ENCODE measurements around the gene CCDC9B.

GRCh38 chr15:40367371-40367685, 26.6 kb upstream of the CCDC9B start:
- TF ChIP-seq POLR2AphosphoS5 (IDR thresholded peaks at IDR 0.05; ENCODE audit: low read depth) (no peak; the same call in 1 of the 2 replicates), CTCF (IDR thresholded peaks at IDR 0.05; ENCODE audit: insufficient read depth, low read length) (no peak)

All from HL-60 (cell line).